MG63 (cell line): ENCODE measurements around the gene MICOS13. TPM values are rescaled to one million over a fixed set of nuclear protein-coding genes. Genes with fewer than 3 reads are reported as not detected.

Experiments used
- DNase-seq: peaks from one replicate; pipeline ENCODE4 v3.0.0-alpha.2; 2020
- H3K27me3 ChIP-seq: fragments of 250-450 bp; sonication (Bioruptor Pico); 2 replicates; pipeline ENCODE4 v1.5.1; 2020; ENCODE audit warnings: mild to moderate bottlenecking, moderate library complexity
- H3K36me3 ChIP-seq: fragments of 250-450 bp; sonication (Bioruptor Pico); 2 replicates; pipeline ENCODE4 v1.5.1; 2020; ENCODE audit warnings: mild to moderate bottlenecking, moderate library complexity
- H3K4me3 ChIP-seq: fragments of 250-450 bp; sonication (Bioruptor Pico); 2 replicates; pipeline ENCODE4 v1.5.1; 2020; ENCODE audit warnings: mild to moderate bottlenecking, moderate library complexity
- H3K9me3 ChIP-seq: fragments of 250-450 bp; sonication (Bioruptor Pico); 2 replicates; pipeline ENCODE4 v1.5.1; 2020; ENCODE audit warnings: mild to moderate bottlenecking, moderate library complexity
- total RNA-seq: library from RNA; depleted of rRNA; stranded (reverse); fragments of >200 nt; shearing (Covaris generic); gene quantifications from 2 replicates; pipeline ENCODE4 v1.2.3, GENCODE V29; 2014; ENCODE audit warnings: low replicate concordance; rRNA removed

The MICOS13 gene
- total RNA-seq, 1 experiment from 2014 or later = 75.4 TPM

- DNase-seq = no peak
Observed at GRCh38 chr19:5628461-5628860, 51.9 kb downstream of the MICOS13 start.

More at GRCh38 chr19:5628461-5628860, 51.9 kb downstream of the MICOS13 start:
- Histone ChIP-seq H3K4me3 (no peak overlapping the region), H3K9me3 (no peaks in the 10 kb centered on the region), H3K27me3 (no peaks in the 10 kb centered on the region), H3K36me3 (peaks cover 52% of the 10 kb centered on the region)

Other genes starting within 250 kb of the MICOS13 start
- gene ZNRF4, start 225.1 kb downstream of the MICOS13 start, total RNA-seq = not detected in 2 replicates
- 0.10 and 0.23 TPM in 2 replicates for gene TINCR, start 112.6 kb downstream of the MICOS13 start, total RNA-seq
- 5.1 and 12.3 TPM in 2 replicates for gene SAFB2, start 57.7 kb downstream of the MICOS13 start, total RNA-seq
- gene SAFB, start 57.4 kb downstream of the MICOS13 start, total RNA-seq = 22.8 and 33.0 TPM in 2 replicates
- gene HSD11B1L, start 511 bp upstream of the MICOS13 start, total RNA-seq = 3.6 and 5.8 TPM in 2 replicates
- 562 and 599 TPM in 2 replicates for gene RPL36, start 9.8 kb upstream of the MICOS13 start, total RNA-seq
- gene LONP1, start 39.6 kb upstream of the MICOS13 start, total RNA-seq = 45.3 and 79.2 TPM in 2 replicates
- not detected in 2 replicates for gene CATSPERD, start 40.1 kb upstream of the MICOS13 start, total RNA-seq
- gene PRR22, start 104.2 kb upstream of the MICOS13 start, total RNA-seq = 3.6 TPM in 1 of 2 replicates, not detected in the other
- gene DUS3L, start 110.6 kb upstream of the MICOS13 start, total RNA-seq = 54.1 and 61.0 TPM in 2 replicates
- gene NRTN, start 124.6 kb upstream of the MICOS13 start, total RNA-seq = 1.4 TPM in 1 of 2 replicates, not detected in the other
- gene FUT6, start 159.2 kb upstream of the MICOS13 start, total RNA-seq = not detected in 2 replicates
- not detected in 2 replicates for gene FUT3, start 170.9 kb upstream of the MICOS13 start, total RNA-seq
- gene FUT5, start 190.0 kb upstream of the MICOS13 start, total RNA-seq = not detected in 2 replicates
- gene NDUFA11, start 223.3 kb upstream of the MICOS13 start, total RNA-seq = 105 and 257 TPM in 2 replicates
- gene VMAC, start 224.4 kb upstream of the MICOS13 start, total RNA-seq = 1.8 and 4.5 TPM in 2 replicates
- gene CAPS, start 233.7 kb upstream of the MICOS13 start, total RNA-seq = 0.30 and 0.36 TPM in 2 replicates